OCI-LY7 (cell line): ENCODE results near the gene FLAD1. TPM values are rescaled to one million over a fixed set of nuclear protein-coding genes. Genes with fewer than 3 reads are reported as not detected.
"Not testable (repeated sequence)": the region's sequence is repeated elsewhere in the genome, so short reads cannot be mapped to it uniquely, and the experiment has no call there.

Experiments used
- BruUV-seq: library from RNA; stranded (reverse); fragments of 400-500 nt; replicated peaks from 2 replicates; lab custom pipeline; 2021; lab: Mats Ljungman, UMichigan
- CTCF ChIA-PET: fragments of 300-600 bp; sonication (Branson Sonifier 250); formaldehyde crosslinking; loops from one replicate; lab custom pipeline; 2022; ENCODE audit warnings: antibody characterized with exemption; ENCODE audit not compliant: unreplicated experiment; lab: Charles Lee
- POLR2A ChIA-PET: fragments of 300-600 bp; sonication (Branson Sonifier 250); formaldehyde crosslinking; loops from one replicate; lab custom pipeline; 2022; ENCODE audit warnings: antibody characterized with exemption; lab: Charles Lee
- DNase-seq: peaks from one replicate; pipeline ENCODE4 v3.0.0-alpha.2; 2015; ENCODE audit warnings: low spot score
- H2AFZ ChIP-seq: fragments of 200-600 bp; sonication (generic), shearing (Covaris generic); 2 replicates; pipeline ENCODE4 v1.6.1; 2014; ENCODE audit warnings: mild to moderate bottlenecking, antibody characterized with exemption, low read length, moderate library complexity
- H3K27ac ChIP-seq: fragments of 200-600 bp; sonication (generic); 2 replicates; pipeline ENCODE4 v1.5.1; 2014; ENCODE audit warnings: mixed run types, low read depth, mild to moderate bottlenecking, moderate library complexity, low read length, inconsistent platforms; ENCODE audit not compliant: poor library complexity, severe bottlenecking
- H3K36me3 ChIP-seq: fragments of 200-600 bp; sonication (generic); 2 replicates; pipeline ENCODE4 v1.6.1; 2014; ENCODE audit warnings: mild to moderate bottlenecking, antibody characterized with exemption, low read length, moderate library complexity, mixed read lengths; ENCODE audit not compliant: insufficient read depth
- H3K4me1 ChIP-seq: fragments of 200-600 bp; sonication (generic); 2 replicates; pipeline ENCODE4 v1.5.1; 2014; ENCODE audit warnings: mild to moderate bottlenecking, low read length; ENCODE audit not compliant: insufficient read depth, poor library complexity, severe bottlenecking
- H3K4me2 ChIP-seq: fragments of 200-600 bp; sonication (generic); 2 replicates; pipeline ENCODE4 v1.6.1; 2014; ENCODE audit warnings: mild to moderate bottlenecking, low read length
- H3K4me3 ChIP-seq: fragments of 200-600 bp; sonication (generic); 2 replicates; pipeline ENCODE4 v1.5.1; 2014; ENCODE audit warnings: mild to moderate bottlenecking, low read depth, low read length; ENCODE audit not compliant: poor library complexity, severe bottlenecking
- H3K79me2 ChIP-seq: fragments of 200-600 bp; sonication (generic); 2 replicates; pipeline ENCODE4 v1.6.1; 2016; ENCODE audit warnings: low read depth, mild to moderate bottlenecking, low read length, moderate library complexity, mixed read lengths; ENCODE audit not compliant: insufficient read depth
- H3K9me2 ChIP-seq: fragments of 200-600 bp; sonication (generic); 2 replicates; pipeline ENCODE4 v1.6.1; 2016; ENCODE audit warnings: mild to moderate bottlenecking, low read length, mixed read lengths; ENCODE audit not compliant: insufficient read depth
- H3K9me3 ChIP-seq: fragments of 200-600 bp; sonication (generic); 2 replicates; pipeline ENCODE4 v1.6.1; 2014; ENCODE audit warnings: mild to moderate bottlenecking, mixed run types, low read length, mixed read lengths
- H4K20me1 ChIP-seq: fragments of 200-600 bp; sonication (generic); 2 replicates; pipeline ENCODE4 v1.6.1; 2014; ENCODE audit warnings: mild to moderate bottlenecking, antibody characterized with exemption, low read length, moderate library complexity, mixed read lengths; ENCODE audit not compliant: insufficient read depth
- EZH2phosphoT487 ChIP-seq: fragments of 200-600 bp; sonication (generic); IDR thresholded peaks from 2 replicates; pipeline ENCODE4 v1.6.1; 2018; ENCODE audit warnings: low read depth, borderline replicate concordance, mild to moderate bottlenecking, mixed run types, antibody characterized with exemption, low read length, moderate library complexity, mixed read lengths
- intact Hi-C: fragments of 100-400 bp; cut with micrococcal nuclease; formaldehyde crosslinking; loops from one replicate; pipeline ENCODE4 v1.10.0; 2022; ENCODE audit not compliant: unreplicated experiment
- total RNA-seq, 2 experiments: library from RNA; depleted of rRNA in 1 of 2; stranded (reverse); fragments of >200 nt in 1 of 2; shearing (Covaris generic) in 1 of 2; gene quantifications; 2 replicates each; pipeline ENCODE4 v1.2.3, GENCODE V29; 2014 to 2022
- TF ChIP-seq, protein P1 (sequence below): fragments of 200-600 bp; sonication (generic); conservative IDR thresholded peaks from 2 replicates; pipeline ENCODE4 v1.5.1; 2014; ENCODE audit warnings: mild to moderate bottlenecking, antibody characterized with exemption, low read length, moderate library complexity, mixed read lengths

Gene FLAD1
- total RNA-seq, 2 experiments from 2014 or later: 52.7 to 57.9 TPM

DNA sequence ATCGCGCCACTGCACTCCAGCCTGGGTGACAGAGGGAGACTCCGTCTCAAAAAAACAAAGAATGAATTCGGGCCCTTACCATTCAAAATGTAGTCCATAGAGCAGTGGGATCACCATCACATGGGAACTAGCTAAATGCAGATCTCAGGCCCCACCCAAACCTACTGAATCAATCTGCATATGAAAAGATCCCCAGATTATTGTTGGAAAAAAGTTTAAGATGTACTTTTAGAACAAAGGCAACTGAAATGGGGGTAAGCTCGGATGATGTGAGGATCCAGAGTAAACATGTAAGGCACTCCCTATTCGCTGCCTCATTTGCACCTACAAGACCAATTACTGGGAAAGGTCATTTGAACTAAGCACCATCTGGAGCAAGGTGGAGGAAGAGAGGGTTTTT lies 803 bp upstream of the FLAD1 start:
- Histone ChIP-seq H3K79me2 (peaks cover 56% of the 10 kb centered on the region), H3K4me2 (peak overlapping the region; percentile 78), H3K36me3 (peaks cover 62% of the 10 kb centered on the region), H4K20me1 (peaks cover 5% of the 10 kb centered on the region; the same call in 1 of the 2 replicates), H3K9me3 (no peaks in the 10 kb centered on the region), H2AFZ (peak overlapping the region; percentile 70; the same call in 1 of the 2 replicates), H3K9me2 (no peaks in the 10 kb centered on the region), H3K4me3 (peak overlapping the region; percentile 77), H3K27ac (peak overlapping the region; percentile 80), H3K4me1 (peaks cover 28% of the 10 kb centered on the region)
- TF ChIP-seq, protein P1, sequence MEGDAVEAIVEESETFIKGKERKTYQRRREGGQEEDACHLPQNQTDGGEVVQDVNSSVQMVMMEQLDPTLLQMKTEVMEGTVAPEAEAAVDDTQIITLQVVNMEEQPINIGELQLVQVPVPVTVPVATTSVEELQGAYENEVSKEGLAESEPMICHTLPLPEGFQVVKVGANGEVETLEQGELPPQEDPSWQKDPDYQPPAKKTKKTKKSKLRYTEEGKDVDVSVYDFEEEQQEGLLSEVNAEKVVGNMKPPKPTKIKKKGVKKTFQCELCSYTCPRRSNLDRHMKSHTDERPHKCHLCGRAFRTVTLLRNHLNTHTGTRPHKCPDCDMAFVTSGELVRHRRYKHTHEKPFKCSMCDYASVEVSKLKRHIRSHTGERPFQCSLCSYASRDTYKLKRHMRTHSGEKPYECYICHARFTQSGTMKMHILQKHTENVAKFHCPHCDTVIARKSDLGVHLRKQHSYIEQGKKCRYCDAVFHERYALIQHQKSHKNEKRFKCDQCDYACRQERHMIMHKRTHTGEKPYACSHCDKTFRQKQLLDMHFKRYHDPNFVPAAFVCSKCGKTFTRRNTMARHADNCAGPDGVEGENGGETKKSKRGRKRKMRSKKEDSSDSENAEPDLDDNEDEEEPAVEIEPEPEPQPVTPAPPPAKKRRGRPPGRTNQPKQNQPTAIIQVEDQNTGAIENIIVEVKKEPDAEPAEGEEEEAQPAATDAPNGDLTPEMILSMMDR: no peak
- TF ChIP-seq EZH2phosphoT487: no peak
- intact Hi-C loops: loop anchor here (5.0 kb wide), 1 partner anchor 80 kb away; the partner anchor contains the start of gene EFNA4
- TSS peak; percentile 100 for BruUV-seq
- POLR2A ChIA-PET: interaction anchor here (0.6 to 3.2 kb wide), 5 partner anchors 12 to 424 kb away, joined by 4 to 16 read pairs (median 6); partner anchors contain the start of genes PBXIP1, SHC1 and UBE2Q1
- no peak for DNase-seq
- CTCF ChIA-PET: no interaction called here

DNA sequence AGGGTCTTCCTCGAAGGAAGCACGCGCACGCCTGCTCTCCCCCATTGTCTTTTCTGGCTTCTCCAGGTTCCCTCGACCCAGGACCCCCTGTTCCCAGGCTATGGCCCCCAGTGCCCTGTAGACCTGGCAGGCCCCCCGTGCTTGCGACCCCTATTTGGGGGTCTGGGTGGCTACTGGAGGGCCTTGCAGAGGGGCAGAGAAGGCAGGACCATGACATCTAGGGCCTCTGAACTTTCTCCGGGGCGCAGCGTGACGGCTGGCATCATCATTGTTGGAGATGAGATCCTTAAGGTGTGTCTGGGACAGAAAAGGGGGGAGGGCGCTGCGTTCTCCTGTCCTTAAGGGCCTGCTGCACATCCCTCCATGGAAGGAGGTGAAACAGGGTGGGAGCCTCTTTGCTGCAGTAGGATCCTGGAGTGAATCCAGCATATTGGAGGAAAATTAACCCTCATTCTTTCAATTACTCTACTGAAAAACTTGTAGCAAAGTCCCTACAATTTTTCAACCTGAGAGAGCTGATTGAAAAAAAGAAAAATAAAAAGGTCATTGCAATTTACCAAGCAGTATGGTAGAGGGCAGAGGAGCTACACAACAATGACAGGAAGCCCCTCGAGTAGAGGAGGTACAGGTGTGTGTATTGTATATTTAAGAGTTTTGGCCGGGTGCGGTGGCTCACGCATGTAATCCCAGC lies 777 bp downstream of the FLAD1 start:
- H3K36me3 ChIP-seq: peaks cover 64% of the 10 kb centered on the region
- TF ChIP-seq EZH2phosphoT487: no peak
- TF ChIP-seq, protein P1: peak; percentile 66
- H3K9me3 ChIP-seq: no peaks in the 10 kb centered on the region
- BruUV-seq: no TSS peak
- peak overlapping the region; percentile 77 for H3K4me3 ChIP-seq
- H3K27ac ChIP-seq: peak overlapping the region; percentile 65
- H3K4me1 ChIP-seq: peaks cover 18% of the 10 kb centered on the region
- peaks cover 50% of the 10 kb centered on the region for H3K79me2 ChIP-seq
- no peaks in the 10 kb centered on the region for H3K9me2 ChIP-seq
- no peaks in the 10 kb centered on the region for H4K20me1 ChIP-seq
- peak; percentile 66 for DNase-seq
- POLR2A ChIA-PET: interaction anchor here (0.6 to 3.2 kb wide), 12 partner anchors 10 to 138 kb away, joined by 3 to 16 read pairs (median 4); partner anchors contain the start of gene PYGO2
- no peak overlapping the region; the same call in 1 of the 2 replicates for H2AFZ ChIP-seq
- CTCF ChIA-PET: interaction anchor here (0.6 to 1.3 kb wide), 4 partner anchors 28 to 78 kb away, joined by 3 to 4 read pairs (median 3); partner anchors contain the start of gene PBXIP1
- intact Hi-C loops: loop anchor here (1.0 to 5.0 kb wide), 4 partner anchors 9 to 78 kb away; partner anchors contain the start of gene EFNA4
- H3K4me2 ChIP-seq: peak overlapping the region; percentile 90

DNA sequence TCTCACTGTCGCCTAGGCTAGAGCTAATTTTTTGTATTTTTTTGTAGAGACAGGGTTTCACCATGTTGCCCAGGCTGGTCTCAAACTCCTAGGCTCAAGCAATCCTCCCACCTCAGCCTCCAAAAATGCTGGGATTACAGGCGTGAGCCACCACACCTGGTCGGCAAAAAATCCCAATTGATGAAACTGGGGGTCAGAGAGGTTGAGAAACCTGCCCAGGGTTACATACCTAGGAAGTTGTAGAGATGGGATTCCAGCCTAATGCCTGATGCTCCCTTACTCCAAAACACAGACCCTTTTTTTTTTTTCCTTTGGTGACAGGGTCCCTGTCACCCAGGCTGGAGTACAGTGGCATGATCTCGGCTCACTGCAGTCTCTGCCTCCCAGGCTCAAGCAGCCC lies 3.6 kb downstream of the FLAD1 start:
- intact Hi-C loops, BruUV-seq, H3K27ac ChIP-seq, H3K9me3 ChIP-seq, CTCF ChIA-PET, H3K4me3 ChIP-seq, H3K4me2 ChIP-seq, H2AFZ ChIP-seq, DNase-seq, H3K9me2 ChIP-seq, H4K20me1 ChIP-seq, POLR2A ChIA-PET: not testable (repeated sequence)
- Histone ChIP-seq H3K36me3 (peaks cover 54% of the 10 kb centered on the region), H3K4me1 (peaks cover 18% of the 10 kb centered on the region), H3K79me2 (peaks cover 44% of the 10 kb centered on the region)
